GM12801 (cell line): Measurements from ENCODE around the gene LDLRAD3.

Experiments used
- TF ChIP-seq, protein P1 (sequence below): IDR thresholded peaks from one replicate; pipeline ENCODE4 v1.5.1; 2011; ENCODE audit warnings: control low read depth; ENCODE audit not compliant: insufficient read length; ENCODE audit errors: extremely low read depth

Gene LDLRAD3

GRCh38 chr11:36215693-36216060, 271.8 kb downstream of the LDLRAD3 start:
- TF ChIP-seq, protein P1, sequence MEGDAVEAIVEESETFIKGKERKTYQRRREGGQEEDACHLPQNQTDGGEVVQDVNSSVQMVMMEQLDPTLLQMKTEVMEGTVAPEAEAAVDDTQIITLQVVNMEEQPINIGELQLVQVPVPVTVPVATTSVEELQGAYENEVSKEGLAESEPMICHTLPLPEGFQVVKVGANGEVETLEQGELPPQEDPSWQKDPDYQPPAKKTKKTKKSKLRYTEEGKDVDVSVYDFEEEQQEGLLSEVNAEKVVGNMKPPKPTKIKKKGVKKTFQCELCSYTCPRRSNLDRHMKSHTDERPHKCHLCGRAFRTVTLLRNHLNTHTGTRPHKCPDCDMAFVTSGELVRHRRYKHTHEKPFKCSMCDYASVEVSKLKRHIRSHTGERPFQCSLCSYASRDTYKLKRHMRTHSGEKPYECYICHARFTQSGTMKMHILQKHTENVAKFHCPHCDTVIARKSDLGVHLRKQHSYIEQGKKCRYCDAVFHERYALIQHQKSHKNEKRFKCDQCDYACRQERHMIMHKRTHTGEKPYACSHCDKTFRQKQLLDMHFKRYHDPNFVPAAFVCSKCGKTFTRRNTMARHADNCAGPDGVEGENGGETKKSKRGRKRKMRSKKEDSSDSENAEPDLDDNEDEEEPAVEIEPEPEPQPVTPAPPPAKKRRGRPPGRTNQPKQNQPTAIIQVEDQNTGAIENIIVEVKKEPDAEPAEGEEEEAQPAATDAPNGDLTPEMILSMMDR: no peak

GRCh38 chr11:36216061-36216615, 272.3 kb downstream of the LDLRAD3 start:
- TF ChIP-seq, protein P1: no peak

DNA sequence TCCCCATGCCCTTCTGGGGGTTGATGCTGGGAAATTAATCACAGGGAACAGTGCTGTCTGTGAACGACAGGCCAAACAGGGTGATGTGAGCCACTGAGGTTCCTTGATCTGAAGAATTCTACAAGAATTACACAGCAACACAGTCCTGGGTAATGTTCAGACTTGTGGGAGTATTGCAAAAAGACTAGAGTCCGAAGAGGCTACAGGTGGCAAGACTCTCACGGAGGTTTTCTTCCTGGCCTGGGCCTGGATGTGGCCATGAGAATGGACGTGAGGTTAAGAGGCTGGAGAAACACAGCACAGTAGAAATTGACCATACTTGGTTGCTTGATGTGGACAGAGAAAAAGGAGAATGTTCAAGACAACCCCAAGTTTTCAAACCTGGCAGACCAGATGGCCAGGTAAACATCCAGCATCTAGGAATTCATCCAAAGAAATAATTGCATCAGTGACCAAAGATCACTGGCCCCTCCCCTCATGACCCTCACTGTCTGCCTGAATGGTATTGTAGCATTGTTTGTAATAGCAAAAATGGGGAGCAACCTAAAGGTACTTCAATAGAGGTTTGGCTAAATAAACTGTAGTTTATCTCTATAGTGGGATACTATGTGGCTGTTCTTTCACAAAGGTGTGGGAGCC, 274.5 kb downstream of the LDLRAD3 start:
- TF ChIP-seq, protein P1: no peak

DNA sequence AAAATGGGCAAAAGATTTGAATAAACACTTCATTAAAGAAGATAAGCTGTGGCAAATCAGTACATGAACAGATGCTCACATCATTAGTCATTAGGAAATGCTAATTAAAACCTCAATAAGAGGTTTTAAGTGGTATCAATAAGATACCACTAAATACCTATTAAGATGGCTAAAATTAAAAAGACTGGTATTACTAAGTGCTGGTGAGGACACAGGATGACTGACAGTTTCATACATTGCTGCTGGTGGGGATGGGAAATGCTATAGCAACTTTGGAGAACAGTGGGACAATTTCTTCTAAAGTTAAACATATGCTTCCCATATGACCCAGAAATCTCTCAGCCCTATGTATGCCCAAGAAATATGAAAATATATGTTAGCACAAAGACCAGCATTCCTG, 276.1 kb downstream of the LDLRAD3 start:
- TF ChIP-seq, protein P1: no peak

DNA sequence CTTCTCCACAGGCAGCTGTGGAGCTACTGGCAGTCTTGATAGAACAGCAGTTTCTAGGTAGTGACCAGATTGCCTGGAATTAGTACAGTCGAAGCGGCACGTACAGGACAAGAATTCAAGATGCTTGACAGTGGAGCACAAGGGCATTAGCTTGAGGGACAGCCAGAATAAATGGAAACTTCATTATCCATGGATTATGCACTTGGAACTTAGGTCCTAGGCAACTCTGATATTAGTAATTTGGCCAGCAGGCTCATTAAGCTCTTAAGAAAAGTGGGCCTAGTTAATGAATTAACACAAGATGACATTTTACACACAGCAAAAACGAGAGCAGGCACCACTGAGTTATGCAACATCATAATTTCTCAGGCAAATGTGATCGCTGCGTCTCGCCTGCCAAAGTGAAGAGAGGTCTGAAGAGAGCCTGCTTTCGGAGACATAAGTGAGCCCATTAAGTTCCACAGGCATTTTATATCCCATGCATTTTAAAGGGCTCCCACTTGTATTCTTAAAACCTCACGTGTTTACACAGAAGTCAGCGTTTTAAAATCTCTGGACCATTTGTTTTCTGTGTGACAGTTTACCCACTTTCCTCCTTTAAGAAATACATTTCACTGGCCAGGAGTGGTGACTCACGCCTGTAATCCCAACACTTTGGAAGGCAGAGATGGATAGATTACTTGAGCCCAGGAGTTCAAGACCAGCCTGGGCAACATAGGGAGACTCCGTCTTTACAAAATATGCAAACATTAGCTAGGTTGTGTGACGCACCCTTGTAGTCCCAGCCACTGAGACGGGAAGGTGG, 279.2 kb downstream of the LDLRAD3 start:
- TF ChIP-seq, protein P1: no peak

- TF ChIP-seq, protein P1: no peak
These were observed 280.5 kb downstream of the LDLRAD3 start for GRCh38 chr11:36224209-36224882.

GRCh38 chr11:36227044-36227443, 283.2 kb downstream of the LDLRAD3 start:
- TF ChIP-seq, protein P1: no peak
